WTC11 (cell line): ENCODE results near the gene R3HDML.

Experiments
- CREB1 ChIP-seq: sonication (generic); formaldehyde crosslinking; IDR thresholded peaks from 2 replicates; pipeline ENCODE4 v1.8.0; 2023; ENCODE audit warnings: mild to moderate bottlenecking, missing genetic modification reagents
- NR2C2 ChIP-seq: sonication (generic); formaldehyde crosslinking; IDR thresholded peaks from 2 replicates; pipeline ENCODE4 v1.8.0; 2022; ENCODE audit warnings: mild to moderate bottlenecking, missing genetic modification reagents
- SOX15 ChIP-seq: fragments of 250-450 bp; sonication (Bioruptor Pico); IDR thresholded peaks from 2 replicates; pipeline ENCODE4 v1.9.0; 2021; ENCODE audit warnings: mild to moderate bottlenecking
- ZNF232 ChIP-seq: sonication (generic); formaldehyde crosslinking; IDR thresholded peaks from 2 replicates; pipeline ENCODE4 v1.8.0; 2022; ENCODE audit warnings: mild to moderate bottlenecking, missing genetic modification reagents
- ZNF263 ChIP-seq: sonication (generic); formaldehyde crosslinking; IDR thresholded peaks from 2 replicates; pipeline ENCODE4 v1.8.1; 2022; ENCODE audit warnings: low read depth, mild to moderate bottlenecking, moderate library complexity, missing genetic modification reagents
- TF ChIP-seq, protein P1 (sequence below): fragments of 200-600 bp; IDR thresholded peaks from 2 replicates; pipeline ENCODE4 v1.8.0; 2022; ENCODE audit warnings: antibody characterized with exemption
- TF ChIP-seq, protein P2 (sequence below): sonication (generic); formaldehyde crosslinking; IDR thresholded peaks from 2 replicates; pipeline ENCODE4 v1.8.1; 2023; ENCODE audit warnings: mild to moderate bottlenecking, missing genetic modification reagents, moderate library complexity
- TF ChIP-seq, protein P3 (sequence below): fragments of 250-450 bp; sonication (Bioruptor Pico); conservative IDR thresholded peaks from 2 replicates; pipeline ENCODE4 v1.9.0; 2021; ENCODE audit warnings: mild to moderate bottlenecking
- TF ChIP-seq, protein P4 (sequence below): sonication (generic); formaldehyde crosslinking; IDR thresholded peaks from 2 replicates; pipeline ENCODE4 v1.8.0; 2022; ENCODE audit warnings: mild to moderate bottlenecking, missing genetic modification reagents
- TF ChIP-seq, protein P5 (sequence below): sonication (generic); formaldehyde crosslinking; IDR thresholded peaks from 2 replicates; pipeline ENCODE4 v1.8.0; 2022; ENCODE audit warnings: mild to moderate bottlenecking, missing genetic modification reagents

DNA sequence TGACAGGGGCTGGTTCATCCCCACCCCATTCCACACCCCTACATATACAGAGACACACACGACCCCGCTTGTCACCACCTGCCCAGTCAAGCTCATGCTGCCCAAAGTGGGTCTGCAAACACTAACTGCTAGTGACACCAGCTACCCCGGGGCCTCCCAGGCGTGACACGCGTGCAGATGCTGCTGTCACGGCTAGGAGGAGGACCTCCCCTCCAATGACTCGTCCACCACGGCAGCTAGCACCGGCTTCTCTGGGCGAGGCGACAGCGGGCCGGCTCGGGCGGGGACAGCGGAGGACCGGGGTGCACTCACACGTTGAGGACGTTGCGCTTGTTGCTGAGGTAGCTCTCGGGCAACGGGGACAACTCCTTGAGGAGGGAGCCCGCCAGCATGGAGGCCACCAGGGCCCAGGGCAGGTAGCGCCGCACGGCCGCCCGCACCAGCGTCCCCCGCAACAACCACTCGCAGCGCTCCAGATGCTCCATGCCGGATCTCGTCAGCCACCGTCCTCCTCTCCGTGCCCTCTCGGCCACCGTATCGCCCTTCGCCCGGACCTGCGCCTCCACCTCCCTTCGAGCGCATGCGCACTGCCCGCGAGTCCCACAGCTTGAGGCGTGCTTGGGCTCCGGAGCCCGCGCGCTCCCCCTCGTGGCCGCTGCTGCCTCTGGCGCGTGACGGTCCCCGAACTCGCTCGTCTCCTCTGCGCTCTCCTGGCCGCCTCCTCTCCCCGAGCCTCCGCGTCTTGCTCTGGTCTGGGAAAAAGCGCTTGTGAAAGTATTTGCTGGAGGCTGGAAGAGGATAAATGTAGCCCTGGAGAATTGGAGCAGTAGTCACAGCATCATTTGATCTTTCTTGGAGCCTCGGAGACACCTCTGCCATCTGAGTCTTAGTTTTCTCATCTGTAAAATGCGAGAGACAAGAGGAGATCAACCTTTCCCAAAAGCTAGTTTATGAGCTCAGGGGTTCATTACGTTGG is 25.9 kb upstream of the R3HDML start, which contains the start of gene FITM2:
- TF ChIP-seq ZNF232 (peak; percentile 86), NR2C2 (CRISPR knock-in tag) (no peak), SOX15 (CRISPR knock-in tag) (no peak), CREB1 (CRISPR knock-in tag) (no peak), ZNF263 (no peak)
- TF ChIP-seq, protein P1, sequence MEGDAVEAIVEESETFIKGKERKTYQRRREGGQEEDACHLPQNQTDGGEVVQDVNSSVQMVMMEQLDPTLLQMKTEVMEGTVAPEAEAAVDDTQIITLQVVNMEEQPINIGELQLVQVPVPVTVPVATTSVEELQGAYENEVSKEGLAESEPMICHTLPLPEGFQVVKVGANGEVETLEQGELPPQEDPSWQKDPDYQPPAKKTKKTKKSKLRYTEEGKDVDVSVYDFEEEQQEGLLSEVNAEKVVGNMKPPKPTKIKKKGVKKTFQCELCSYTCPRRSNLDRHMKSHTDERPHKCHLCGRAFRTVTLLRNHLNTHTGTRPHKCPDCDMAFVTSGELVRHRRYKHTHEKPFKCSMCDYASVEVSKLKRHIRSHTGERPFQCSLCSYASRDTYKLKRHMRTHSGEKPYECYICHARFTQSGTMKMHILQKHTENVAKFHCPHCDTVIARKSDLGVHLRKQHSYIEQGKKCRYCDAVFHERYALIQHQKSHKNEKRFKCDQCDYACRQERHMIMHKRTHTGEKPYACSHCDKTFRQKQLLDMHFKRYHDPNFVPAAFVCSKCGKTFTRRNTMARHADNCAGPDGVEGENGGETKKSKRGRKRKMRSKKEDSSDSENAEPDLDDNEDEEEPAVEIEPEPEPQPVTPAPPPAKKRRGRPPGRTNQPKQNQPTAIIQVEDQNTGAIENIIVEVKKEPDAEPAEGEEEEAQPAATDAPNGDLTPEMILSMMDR, result peak; percentile 69
- TF ChIP-seq, protein P2, sequence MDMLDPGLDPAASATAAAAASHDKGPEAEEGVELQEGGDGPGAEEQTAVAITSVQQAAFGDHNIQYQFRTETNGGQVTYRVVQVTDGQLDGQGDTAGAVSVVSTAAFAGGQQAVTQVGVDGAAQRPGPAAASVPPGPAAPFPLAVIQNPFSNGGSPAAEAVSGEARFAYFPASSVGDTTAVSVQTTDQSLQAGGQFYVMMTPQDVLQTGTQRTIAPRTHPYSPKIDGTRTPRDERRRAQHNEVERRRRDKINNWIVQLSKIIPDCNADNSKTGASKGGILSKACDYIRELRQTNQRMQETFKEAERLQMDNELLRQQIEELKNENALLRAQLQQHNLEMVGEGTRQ (CRISPR knock-in tag), result peak; percentile 72
- TF ChIP-seq, protein P3, sequence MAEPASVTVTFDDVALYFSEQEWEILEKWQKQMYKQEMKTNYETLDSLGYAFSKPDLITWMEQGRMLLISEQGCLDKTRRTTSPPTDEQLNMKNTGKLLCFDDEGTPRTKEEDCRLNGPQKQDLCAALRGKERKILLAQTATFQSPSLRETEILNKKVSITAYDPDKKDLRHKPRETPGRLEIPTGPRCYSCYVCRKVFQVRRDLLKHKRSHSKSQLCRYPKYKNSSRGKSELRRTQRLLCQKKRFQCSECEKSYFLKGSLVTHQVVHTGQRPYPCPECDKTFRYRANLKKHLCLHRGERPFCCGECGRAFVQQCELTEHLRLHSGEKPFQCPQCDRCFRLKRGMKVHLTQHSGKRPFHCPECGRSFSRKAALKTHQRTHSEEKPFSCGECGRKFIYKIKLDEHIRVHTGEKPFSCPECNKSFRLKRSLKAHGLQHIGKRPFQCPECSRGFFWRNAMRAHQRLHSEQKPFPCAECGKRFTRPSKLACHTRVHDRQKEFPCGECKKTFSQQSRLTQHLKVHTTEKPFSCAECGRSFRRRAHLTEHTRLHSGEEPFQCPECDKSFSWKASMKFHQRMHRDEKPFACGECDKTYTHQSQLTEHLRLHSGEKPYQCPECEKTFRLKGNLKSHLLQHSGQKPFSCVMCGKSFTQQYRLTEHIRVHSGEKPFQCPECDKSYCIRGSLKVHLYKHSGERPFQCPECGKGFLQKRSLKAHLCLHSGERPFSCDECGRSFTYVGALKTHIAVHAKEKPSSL (CRISPR knock-in tag), result no peak
- TF ChIP-seq, protein P4, sequence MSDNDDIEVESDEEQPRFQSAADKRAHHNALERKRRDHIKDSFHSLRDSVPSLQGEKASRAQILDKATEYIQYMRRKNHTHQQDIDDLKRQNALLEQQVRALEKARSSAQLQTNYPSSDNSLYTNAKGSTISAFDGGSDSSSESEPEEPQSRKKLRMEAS, result peak; percentile 90
- TF ChIP-seq, protein P5, sequence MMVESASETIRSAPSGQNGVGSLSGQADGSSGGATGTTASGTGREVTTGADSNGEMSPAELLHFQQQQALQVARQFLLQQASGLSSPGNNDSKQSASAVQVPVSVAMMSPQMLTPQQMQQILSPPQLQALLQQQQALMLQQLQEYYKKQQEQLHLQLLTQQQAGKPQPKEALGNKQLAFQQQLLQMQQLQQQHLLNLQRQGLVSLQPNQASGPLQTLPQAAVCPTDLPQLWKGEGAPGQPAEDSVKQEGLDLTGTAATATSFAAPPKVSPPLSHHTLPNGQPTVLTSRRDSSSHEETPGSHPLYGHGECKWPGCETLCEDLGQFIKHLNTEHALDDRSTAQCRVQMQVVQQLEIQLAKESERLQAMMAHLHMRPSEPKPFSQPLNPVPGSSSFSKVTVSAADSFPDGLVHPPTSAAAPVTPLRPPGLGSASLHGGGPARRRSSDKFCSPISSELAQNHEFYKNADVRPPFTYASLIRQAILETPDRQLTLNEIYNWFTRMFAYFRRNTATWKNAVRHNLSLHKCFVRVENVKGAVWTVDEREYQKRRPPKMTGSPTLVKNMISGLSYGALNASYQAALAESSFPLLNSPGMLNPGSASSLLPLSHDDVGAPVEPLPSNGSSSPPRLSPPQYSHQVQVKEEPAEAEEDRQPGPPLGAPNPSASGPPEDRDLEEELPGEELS, result 0 out of 2 replicates have a peak, but pooled peaks have one; percentile 65
